OCI-LY3 (cell line): ENCODE data around the gene AGBL4.
"Not testable (repeated sequence)": the region's sequence is repeated elsewhere in the genome, so short reads cannot be mapped to it uniquely, and the experiment has no call there.

Source experiments
- H2AFZ ChIP-seq: fragments of 200-600, 300-600 bp; shearing (Covaris generic); 2 replicates; pipeline ENCODE4 v1.6.0; 2014; ENCODE audit warnings: antibody characterized with exemption, low read depth, low read length
- H3K27ac ChIP-seq: fragments of 200-600, 300-600 bp; sonication (generic); 2 replicates; pipeline ENCODE4 v1.5.1; 2014; ENCODE audit warnings: mild to moderate bottlenecking, low read length, moderate library complexity, mixed read lengths
- H3K27me3 ChIP-seq: fragments of 200-600, 300-600 bp; sonication (generic); 2 replicates; pipeline ENCODE4 v1.6.1; 2014; ENCODE audit warnings: low read depth, low read length, mixed read lengths
- H3K36me3 ChIP-seq: fragments of 200-600, 300-600 bp; sonication (generic); replicated peaks from 2 replicates; pipeline ENCODE3; 2014; ENCODE audit warnings: low read depth, low read length, mixed read lengths
- H3K4me1 ChIP-seq: fragments of 300-600, 200-600 bp; sonication (generic); 2 replicates; pipeline ENCODE4 v1.6.1; 2014; ENCODE audit warnings: low read length, mixed read lengths
- H3K4me2 ChIP-seq: fragments of 200-600, 300-600 bp; sonication (generic); 2 replicates; pipeline ENCODE4 v1.6.1; 2014; ENCODE audit warnings: low read length, mixed read lengths
- H3K4me3 ChIP-seq: fragments of 300-600, 200-600 bp; sonication (generic); 2 replicates; pipeline ENCODE4 v1.5.1; 2014; ENCODE audit warnings: antibody characterized with exemption, mild to moderate bottlenecking, low read length, moderate library complexity
- H3K79me2 ChIP-seq: fragments of 300-600, 200-600 bp; shearing (Covaris generic); 2 replicates; pipeline ENCODE4 v1.6.1; 2014; ENCODE audit warnings: mild to moderate bottlenecking, low read length, mixed read lengths
- H3K9ac ChIP-seq: fragments of 300-600, 200-600 bp; shearing (Covaris generic); 2 replicates; pipeline ENCODE4 v1.6.0; 2014; ENCODE audit warnings: mild to moderate bottlenecking, low read length, moderate library complexity
- H3K9me3 ChIP-seq: fragments of 200-600, 300-600 bp; shearing (Covaris generic); 2 replicates; pipeline ENCODE4 v1.6.1; 2014; ENCODE audit warnings: low read length, mixed read lengths; ENCODE audit not compliant: insufficient read depth
- H4K20me1 ChIP-seq: fragments of 200-600, 300-600 bp; sonication (generic); 2 replicates; pipeline ENCODE4 v1.6.1; 2016; ENCODE audit warnings: low read length, mixed read lengths; ENCODE audit not compliant: insufficient read depth
- CTCF ChIP-seq: fragments of 200-600, 300-600 bp; sonication (generic); IDR thresholded peaks from 2 replicates; pipeline ENCODE4 v1.5.1; 2014; ENCODE audit warnings: antibody characterized with exemption, low read length, low read depth
- EZH2phosphoT487 ChIP-seq: fragments of 200-600 bp; shearing (Covaris generic); IDR thresholded peaks from 2 replicates; pipeline ENCODE4 v1.6.1; 2018; ENCODE audit warnings: antibody characterized with exemption, mixed run types, low read depth

The AGBL4 gene

GRCh38 chr1:49318218-49318617 lies 705.5 kb downstream of the AGBL4 start:
- Histone ChIP-seq H3K27ac (no peak overlapping the region), H4K20me1 (no peaks in the 10 kb centered on the region), H3K27me3 (no peaks in the 10 kb centered on the region), H3K79me2 (no peaks in the 10 kb centered on the region), H3K36me3 (no peaks in the 10 kb centered on the region), H2AFZ (no peak overlapping the region), H3K9ac (no peak overlapping the region), H3K4me2 (no peak overlapping the region), H3K4me1 (no peaks in the 10 kb centered on the region), H3K9me3 (no peaks in the 10 kb centered on the region), H3K4me3 (no peak overlapping the region)
- no peak for TF ChIP-seq EZH2phosphoT487
- no peak for TF ChIP-seq CTCF

- Histone ChIP-seq H3K4me3 (no peak overlapping the region), H3K27ac (no peak overlapping the region), H4K20me1 (no peaks in the 10 kb centered on the region), H3K79me2 (no peaks in the 10 kb centered on the region), H3K9ac (no peak overlapping the region), H3K9me3 (no peaks in the 10 kb centered on the region), H3K4me2 (no peak overlapping the region), H3K27me3 (no peaks in the 10 kb centered on the region), H3K4me1 (peaks cover 7% of the 10 kb centered on the region; the same call in 1 of the 2 replicates), H3K36me3 (no peaks in the 10 kb centered on the region), H2AFZ (no peak overlapping the region)
- no peak for TF ChIP-seq CTCF
- TF ChIP-seq EZH2phosphoT487, result no peak
Observed at GRCh38 chr1:49307457-49307856, 716.3 kb downstream of the AGBL4 start.

- Histone ChIP-seq H3K4me2 (no peak overlapping the region), H3K27me3 (no peaks in the 10 kb centered on the region), H2AFZ (no peak overlapping the region), H3K36me3 (no peaks in the 10 kb centered on the region), H3K9ac (no peak overlapping the region), H3K9me3 (no peaks in the 10 kb centered on the region), H3K4me3 (no peak overlapping the region), H3K79me2 (no peaks in the 10 kb centered on the region), H4K20me1 (no peaks in the 10 kb centered on the region), H3K27ac (no peak overlapping the region), H3K4me1 (peaks cover 7% of the 10 kb centered on the region; the same call in 1 of the 2 replicates)
- TF ChIP-seq CTCF (no peak), EZH2phosphoT487 (no peak)
Observed at GRCh38 chr1:49306507-49307070, 717.2 kb downstream of the AGBL4 start.

GRCh38 chr1:49302400-49302799 lies 721.4 kb downstream of the AGBL4 start:
- H3K4me2 ChIP-seq, H3K27me3 ChIP-seq, H3K27ac ChIP-seq, H3K4me1 ChIP-seq, H3K36me3 ChIP-seq, H3K79me2 ChIP-seq, H2AFZ ChIP-seq, H3K4me3 ChIP-seq, H4K20me1 ChIP-seq, H3K9ac ChIP-seq, H3K9me3 ChIP-seq: not testable (repeated sequence)

- Histone ChIP-seq H3K4me2 (no peak overlapping the region), H3K9ac (no peak overlapping the region), H3K4me3 (no peak overlapping the region), H3K4me1 (no peaks in the 10 kb centered on the region), H3K27ac (no peak overlapping the region), H3K79me2 (no peaks in the 10 kb centered on the region), H3K36me3 (no peaks in the 10 kb centered on the region), H3K27me3 (no peaks in the 10 kb centered on the region), H3K9me3 (no peaks in the 10 kb centered on the region), H2AFZ (no peak overlapping the region), H4K20me1 (no peaks in the 10 kb centered on the region)
- TF ChIP-seq CTCF (no peak), EZH2phosphoT487 (no peak)
Observed at GRCh38 chr1:49298304-49298703, 725.5 kb downstream of the AGBL4 start.
